ENCODE measurements around the gene SEC16A. TPM values are rescaled to one million over a fixed set of nuclear protein-coding genes. Genes with fewer than 3 reads are reported as not detected.
"Not testable (repeated sequence)": the region's sequence is repeated elsewhere in the genome, so short reads cannot be mapped to it uniquely, and the experiment has no call there.

The SEC16A gene
- total RNA-seq, 1 experiment from 2014 or later, result 56.4 TPM

DNA sequence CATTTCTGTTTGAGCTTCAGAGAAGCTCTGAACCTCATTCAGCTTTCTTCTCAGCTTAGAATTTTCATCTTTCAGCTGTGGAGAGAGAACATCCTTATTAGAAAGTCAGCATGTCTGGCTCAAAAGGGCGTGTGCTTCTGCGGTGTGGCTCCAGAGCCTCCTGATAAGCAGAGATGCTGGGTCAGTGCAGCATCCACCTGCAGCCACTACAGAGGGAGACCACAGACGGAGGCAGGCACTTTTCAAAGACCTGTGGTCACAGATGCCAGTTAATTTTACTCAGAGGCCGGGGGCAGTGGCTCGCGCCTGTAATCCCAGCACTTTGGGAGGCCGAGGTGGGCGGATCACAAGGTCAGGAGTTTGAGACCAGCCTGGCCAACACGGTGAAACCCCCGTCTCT lies 76.9 kb downstream of the SEC16A start:
- H2BK12ac ChIP-seq (ENCODE audit: insufficient read length, low read depth, low read length); H2BK5ac ChIP-seq (ENCODE audit: insufficient read length, low read length); H3K9me3 Mint-ChIP-seq; H3K9ac ChIP-seq (ENCODE audit: extremely low read depth, insufficient read length, low read length); H4K5ac ChIP-seq (ENCODE audit: insufficient read length, low read depth, low read length); H3K79me1 ChIP-seq (ENCODE audit: insufficient read depth, low read depth, low read length, poor library complexity, severe bottlenecking); H3T11ph ChIP-seq (ENCODE audit: low read length); H3K27me3 Mint-ChIP-seq (ENCODE audit: low read depth); H3K27ac ChIP-seq (ENCODE audit: insufficient read length, low read depth, low read length); H3K4me1 ChIP-seq (ENCODE audit: insufficient read depth, low read length); H2BK15ac ChIP-seq (ENCODE audit: low read depth, low read length); H3K9me3 ChIP-seq (ENCODE audit: control insufficient read depth, low read depth, low read length); H3K79me2 ChIP-seq (ENCODE audit: insufficient read depth, low read length); H3K4me3 Mint-ChIP-seq; H3K18ac ChIP-seq (ENCODE audit: insufficient read length, low read depth, low read length); H3K14ac ChIP-seq (ENCODE audit: insufficient read depth, low read length); H4K91ac ChIP-seq (ENCODE audit: insufficient read length, low read depth, low read length); H2AK5ac ChIP-seq (ENCODE audit: insufficient read length, low read length); H2BK120ac ChIP-seq (ENCODE audit: low read depth, low read length, poor library complexity, severe bottlenecking); H3K27me3 ChIP-seq (ENCODE audit: insufficient read depth, low read length); H4K8ac ChIP-seq (replicated peaks; ENCODE audit: insufficient read length, low read depth, low read length); H3K27ac Mint-ChIP-seq; DNase-seq; H2AFZ ChIP-seq (ENCODE audit: low read length); H3K23me2 ChIP-seq (ENCODE audit: insufficient read length, low read depth, low read length, poor library complexity, severe bottlenecking); H3K4ac ChIP-seq (ENCODE audit: low read depth, low read length); H3K56ac ChIP-seq (ENCODE audit: insufficient read length, low read depth, low read length); H3K4me2 ChIP-seq (ENCODE audit: insufficient read depth, insufficient read length, low read length); H2BK20ac ChIP-seq (ENCODE audit: low read depth, low read length, poor library complexity, severe bottlenecking); H3K23ac ChIP-seq (ENCODE audit: insufficient read length, low read depth, low read length); H4K20me1 ChIP-seq (ENCODE audit: control insufficient read depth, insufficient read depth, insufficient read length): not testable (repeated sequence)
- H3K4me1 Mint-ChIP-seq, result peaks cover 12 to 16% of the 10 kb centered on the region in 2 experiments
- peaks cover 36 to 70% (median 63%) of the 10 kb centered on the region in 3 experiments for H3K36me3 Mint-ChIP-seq (ENCODE audit: insufficient read depth in 1 of 3, low read depth in 3 of 3)
- WGBS (ENCODE audit: extremely low coverage, insufficient read length, low lambda C conversion rate), result no CpG with 5 or more reads among the region's 10 CpGs
